HG02678 (cell line): Measurements from ENCODE around the gene TRIM40.
"Not testable (repeated sequence)": the region's sequence is repeated elsewhere in the genome, so short reads cannot be mapped to it uniquely, and the experiment has no call there.

Source experiments
- ATAC-seq: cut with Tn5 transposase; IDR thresholded peaks from one replicate; pipeline ENCODE4 v1.9.1; 2021; ENCODE audit warnings: mild to moderate bottlenecking, moderate library complexity; ENCODE audit not compliant: unreplicated experiment

Gene TRIM40

DNA sequence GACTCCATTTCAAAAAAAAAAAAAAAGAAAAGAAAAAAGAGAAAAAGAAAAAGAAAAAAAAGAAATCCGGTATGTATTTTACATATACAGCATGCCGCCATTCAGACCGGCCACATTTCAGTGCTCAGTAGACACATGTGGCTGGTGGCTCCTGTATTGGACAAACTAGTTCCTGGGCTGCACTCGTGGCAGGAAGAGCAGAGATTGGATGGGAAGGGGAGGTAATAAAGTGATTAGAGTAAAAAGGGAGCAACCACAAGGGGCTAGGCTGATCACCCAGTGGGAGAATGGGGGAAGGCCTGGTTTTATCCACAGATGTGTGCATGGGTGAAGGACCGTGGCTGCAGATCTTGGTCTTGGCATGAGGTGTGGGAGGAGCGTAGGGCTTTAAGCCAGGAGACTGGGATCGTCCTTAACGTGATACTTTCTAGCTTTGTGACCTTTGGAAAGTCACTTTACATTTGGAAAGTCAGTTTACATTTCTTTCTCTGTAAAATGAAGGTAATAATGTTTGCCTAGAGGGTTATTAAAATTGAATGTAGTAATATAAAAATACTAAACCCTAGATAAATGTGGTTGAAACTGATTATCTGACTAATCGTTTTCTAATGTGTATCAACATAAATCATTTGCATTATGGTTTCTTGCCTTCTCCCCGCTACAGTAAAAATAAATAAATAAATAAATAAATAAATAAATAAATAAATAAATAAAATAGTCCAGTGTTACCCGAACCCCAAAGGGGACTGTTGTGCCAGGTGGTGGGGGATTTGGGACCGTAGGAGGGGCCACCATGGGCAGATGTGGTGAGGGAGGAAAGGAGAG, 26.5 kb downstream of the TRIM40 start:
- no peak for ATAC-seq

DNA sequence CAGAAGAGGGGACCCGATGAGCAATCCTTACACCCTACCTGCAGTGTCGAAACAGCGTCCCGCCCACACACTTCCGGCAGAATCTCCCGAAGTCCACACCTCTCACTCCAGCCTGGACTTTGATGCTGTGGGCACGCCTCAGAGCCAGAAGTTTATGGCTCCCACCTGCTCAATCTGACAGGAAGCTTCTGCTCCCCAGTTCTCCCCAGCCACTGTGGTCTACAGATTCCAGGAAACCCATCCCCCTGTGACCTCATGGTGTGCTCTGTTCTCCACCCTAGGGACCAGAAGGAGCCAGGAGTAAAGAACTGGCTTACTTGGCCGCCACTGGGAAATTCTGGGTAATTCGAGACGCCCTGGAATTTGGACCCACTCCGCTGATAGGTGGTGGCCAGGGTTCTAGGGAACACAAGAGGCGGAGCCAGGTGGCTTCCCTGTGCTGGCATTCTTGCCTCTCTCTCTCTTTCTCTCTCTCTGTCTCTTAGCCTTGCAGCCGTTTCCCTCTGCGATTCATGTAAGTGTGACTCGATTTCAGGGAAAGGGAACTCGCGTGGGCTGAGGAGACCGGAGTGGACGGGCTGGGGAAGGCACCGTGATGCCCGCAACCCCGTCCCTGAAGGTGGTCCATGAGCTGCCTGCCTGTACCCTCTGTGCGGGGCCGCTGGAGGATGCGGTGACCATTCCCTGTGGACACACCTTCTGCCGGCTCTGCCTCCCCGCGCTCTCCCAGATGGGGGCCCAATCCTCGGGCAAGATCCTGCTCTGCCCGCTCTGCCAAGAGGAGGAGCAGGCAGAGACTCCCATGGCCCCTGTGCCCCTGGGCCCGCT, 27.4 kb downstream of the TRIM40 start, which contains the start of gene TRIM15:
TSS of gene TRIM15 (plus strand) at position 457 of the 828 bp plus-strand sequence. CDS start at position 596, 139 bp downstream.
- ATAC-seq = no peak

DNA sequence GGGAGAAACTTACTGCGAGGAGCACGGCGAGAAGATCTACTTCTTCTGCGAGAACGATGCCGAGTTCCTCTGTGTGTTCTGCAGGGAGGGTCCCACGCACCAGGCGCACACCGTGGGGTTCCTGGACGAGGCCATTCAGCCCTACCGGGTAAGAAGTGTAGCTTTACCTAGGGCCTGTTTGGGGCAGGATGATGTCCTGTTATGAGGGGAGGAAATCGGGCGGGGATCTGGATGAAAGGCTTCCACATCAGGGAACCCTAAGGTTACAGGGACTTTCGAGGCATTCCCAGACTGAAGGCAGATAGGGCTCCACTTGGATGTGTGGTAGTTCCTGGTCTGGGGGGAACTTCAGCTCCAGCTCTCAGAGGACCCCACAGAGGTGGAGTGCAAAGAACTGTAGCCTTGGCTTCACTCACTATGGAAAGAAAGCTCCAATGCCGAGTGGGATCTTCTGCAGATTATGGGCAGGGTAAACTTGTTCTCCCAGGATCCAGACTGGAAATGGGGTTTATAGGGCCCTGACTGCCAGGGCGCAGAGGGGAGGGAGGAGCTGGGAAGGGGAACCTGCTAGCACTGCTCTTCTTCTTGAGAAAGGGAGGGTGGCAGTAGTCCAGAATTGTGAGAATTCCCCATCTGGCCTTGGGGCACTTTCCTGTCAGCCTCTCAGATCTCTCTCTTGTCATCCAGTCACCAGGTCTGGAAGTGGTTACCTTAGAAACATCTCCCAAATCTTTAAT, 28.1 kb downstream of the TRIM40 start:
- ATAC-seq = no peak

DNA sequence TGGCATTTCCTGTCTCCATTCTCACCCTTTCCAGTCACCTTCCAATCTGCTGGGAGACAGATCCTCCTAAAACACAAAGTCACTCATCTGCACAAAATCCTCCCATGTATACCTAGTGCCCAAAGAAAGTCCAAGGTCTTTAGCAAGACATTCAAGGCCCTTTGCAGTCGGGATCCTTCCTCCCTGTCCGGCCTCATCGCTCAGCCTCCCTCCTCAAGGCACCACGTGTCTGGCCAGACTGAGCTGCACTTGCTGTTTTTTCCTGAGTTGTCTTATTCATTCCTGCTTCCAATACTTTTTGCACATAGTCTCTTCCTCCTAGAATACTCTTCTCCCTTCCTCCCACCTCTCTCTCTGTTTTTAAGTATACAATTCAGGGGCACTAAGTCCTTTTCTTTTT, 28.8 kb downstream of the TRIM40 start:
- no peak for ATAC-seq

DNA sequence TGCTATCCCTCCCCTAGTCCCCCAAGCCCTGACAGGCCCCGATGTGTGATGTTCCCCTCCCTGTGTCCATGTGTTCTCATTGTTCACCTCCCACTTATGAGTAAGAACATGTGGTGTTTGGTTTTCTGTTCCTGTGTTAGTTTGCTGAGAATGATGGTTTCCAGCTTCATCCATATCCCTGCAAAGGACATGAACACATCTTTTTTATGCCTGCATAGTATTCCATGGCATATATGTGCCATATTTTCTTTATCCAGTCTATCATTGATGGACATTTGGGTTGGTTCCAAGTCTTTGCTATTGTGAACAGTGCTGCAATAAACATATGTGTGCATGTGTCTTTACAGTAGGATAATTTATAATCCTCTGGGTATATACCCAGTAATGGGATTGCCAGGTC, 29.3 kb downstream of the TRIM40 start:
- ATAC-seq = not testable (repeated sequence)

DNA sequence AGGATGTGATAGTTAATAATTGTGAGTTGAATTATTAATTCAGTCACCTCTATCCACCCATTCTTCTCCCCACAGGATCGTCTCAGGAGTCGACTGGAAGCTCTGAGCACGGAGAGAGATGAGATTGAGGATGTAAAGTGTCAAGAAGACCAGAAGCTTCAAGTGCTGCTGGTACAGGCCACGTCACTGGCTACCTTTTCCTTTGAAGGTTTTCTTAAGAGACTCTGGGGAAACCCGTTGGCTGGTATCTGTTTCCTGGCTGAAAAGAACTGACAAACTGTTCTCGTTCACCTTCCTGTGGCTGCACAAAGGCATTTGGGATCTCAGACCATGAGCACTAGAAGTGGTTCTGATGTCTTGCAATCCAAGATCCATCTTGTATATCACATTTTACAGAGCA, 31.2 kb downstream of the TRIM40 start:
- no peak for ATAC-seq

DNA sequence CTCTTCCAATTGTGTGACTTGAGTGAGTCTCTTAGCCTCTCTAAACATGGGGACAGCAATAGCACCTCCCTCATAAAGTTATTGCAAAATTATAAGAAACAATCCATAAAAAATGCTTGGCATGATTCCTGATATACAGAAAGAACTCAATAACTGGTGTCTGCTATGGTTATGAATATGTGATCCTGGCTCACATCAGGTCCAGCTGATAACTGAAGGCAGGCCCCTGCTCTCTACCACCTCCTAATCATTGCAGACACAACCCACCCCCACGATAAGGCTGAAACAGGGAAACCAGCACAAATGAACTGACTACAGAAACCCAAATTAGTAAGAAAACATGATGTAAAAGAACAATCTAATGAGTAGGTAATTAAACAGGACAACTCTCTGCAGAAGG, 32.8 kb downstream of the TRIM40 start:
- ATAC-seq = no peak

DNA sequence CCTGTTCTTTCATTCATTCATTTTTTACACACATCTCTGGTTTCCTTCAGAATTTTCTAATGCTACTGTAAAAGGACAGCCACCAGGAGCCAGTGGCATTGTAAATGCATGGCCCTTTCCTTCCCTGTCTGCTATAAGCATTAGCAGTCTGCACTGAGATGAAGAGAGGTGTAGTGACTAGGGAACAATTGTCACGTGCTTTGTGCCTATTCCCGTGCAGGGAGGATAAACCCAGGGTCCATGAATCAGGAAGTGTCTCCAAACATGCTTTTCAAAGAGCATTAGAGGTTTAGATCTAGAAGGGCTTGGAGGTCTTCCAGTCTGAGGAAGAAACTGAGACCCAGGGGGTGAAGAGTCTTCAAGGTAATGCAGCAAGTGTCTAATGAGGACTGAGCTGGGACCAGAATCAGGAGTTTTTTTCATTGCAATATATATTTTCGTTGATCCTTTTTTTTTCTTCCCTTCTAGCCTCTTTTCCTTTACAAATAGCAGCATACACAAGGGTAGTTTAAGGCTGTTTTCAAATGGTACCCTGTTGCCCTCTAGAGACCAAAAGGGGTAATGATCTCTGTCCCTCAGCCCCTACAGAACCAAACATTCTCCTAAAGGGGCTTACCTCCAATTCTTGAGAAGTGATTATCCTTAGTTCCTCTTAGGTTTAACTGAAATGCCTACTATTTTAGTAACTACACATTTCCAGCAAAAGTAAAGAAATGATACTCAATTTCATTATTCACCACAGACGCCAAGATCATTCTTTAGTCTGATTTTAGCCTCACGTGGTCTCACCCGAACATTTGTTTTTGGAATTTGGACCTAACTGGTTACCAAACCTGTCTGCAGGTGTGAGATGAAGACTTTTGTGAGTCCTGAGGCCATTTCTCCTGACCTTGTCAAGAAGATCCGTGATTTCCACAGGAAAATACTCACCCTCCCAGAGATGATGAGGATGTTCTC, 34.0 kb downstream of the TRIM40 start:
- ATAC-seq = no peak

DNA sequence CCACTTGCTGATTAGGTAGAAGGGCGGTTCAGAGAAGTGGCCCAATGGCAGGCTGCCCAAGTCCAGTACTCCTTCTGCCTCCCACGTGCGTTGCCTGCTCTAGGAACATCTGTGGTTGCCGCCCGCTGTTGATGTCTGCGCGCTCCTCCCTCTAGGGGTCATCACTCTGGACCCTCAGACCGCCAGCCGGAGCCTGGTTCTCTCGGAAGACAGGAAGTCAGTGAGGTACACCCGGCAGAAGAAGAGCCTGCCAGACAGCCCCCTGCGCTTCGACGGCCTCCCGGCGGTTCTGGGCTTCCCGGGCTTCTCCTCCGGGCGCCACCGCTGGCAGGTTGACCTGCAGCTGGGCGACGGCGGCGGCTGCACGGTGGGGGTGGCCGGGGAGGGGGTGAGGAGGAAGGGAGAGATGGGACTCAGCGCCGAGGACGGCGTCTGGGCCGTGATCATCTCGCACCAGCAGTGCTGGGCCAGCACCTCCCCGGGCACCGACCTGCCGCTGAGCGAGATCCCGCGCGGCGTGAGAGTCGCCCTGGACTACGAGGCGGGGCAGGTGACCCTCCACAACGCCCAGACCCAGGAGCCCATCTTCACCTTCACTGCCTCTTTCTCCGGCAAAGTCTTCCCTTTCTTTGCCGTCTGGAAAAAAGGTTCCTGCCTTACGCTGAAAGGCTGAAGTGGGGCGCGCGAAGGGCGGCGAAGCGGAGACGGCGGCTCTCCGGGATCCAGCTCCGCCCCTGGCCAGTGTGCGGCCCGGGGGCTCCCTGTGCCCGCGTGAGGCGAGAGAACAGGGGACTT, 35.9 kb downstream of the TRIM40 start:
- ATAC-seq = no peak

DNA sequence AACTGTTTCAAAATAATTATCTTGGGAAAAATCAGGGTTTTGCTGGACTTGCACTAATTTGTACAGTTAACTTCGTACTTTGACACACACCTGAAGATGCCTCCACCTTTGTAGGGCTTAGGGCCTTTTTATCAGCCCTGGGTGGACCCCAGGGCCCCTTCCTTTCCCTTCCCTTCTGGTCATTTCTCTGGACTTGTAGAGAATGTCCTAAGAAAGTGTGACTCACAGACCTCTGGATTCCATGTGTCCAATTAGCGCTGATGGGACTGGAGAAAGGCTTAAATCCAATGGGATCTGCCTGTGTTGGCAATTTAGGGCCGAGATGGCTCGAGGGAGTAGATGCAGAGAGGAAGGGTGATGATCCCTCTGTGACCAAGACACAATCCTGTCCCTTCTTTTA, 36.7 kb downstream of the TRIM40 start:
- ATAC-seq = no peak

DNA sequence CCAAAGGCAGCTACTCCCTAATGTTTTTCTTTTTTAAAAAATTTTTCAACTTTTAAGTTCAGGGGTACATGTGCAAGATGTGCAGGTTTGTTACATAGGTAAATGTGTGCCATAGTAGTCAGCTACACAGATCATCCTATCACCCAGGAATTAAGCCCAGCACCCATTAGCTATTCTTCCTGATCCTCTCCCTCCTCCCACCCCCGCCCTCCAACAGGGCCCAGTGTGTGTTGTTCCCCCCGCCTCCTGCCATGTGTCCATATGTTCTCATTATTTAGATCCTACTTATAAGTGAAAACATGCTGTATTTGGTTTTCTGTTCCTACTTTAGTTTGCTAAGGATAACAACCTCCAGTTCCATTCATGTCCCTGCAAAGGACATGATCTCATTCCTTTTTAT, 39.8 kb downstream of the TRIM40 start:
- ATAC-seq = no peak

DNA sequence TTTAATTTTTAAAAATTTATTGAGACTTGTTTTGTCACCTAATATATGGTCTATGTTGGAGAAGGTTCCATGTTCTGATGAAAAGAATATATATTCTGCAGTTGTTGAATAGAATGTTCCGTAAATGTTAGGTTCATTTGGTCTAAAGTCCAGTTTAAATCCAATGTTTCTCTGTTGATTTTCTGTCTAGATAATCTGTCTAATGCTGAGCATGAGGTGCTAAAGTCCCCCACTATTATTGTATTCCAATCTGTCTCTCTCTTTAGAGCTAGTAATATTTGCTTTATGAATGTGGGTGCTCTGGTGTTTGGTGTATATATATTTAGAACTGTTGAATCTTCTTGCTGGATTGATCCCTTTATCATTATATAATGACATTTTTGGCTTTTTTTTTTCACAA, 42.9 kb downstream of the TRIM40 start:
- no peak for ATAC-seq

DNA sequence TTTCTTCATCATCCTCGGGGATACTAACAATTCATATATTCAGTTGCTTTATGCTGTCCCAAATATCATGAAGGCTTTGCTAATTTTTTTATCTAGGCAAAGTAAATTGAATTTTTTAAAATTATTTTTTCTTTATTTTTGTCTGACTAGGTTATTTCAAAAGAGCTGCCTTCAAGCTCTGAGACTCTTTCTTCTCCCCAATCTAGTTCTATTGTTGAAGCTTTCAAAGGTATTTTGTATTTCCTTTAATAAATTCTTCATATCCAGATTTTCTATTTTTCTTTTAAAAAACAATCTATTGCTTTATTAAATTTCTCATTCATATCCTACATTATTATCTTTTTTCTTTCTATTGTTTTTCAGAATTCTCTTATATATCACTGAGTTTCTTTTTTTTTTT, 44.2 kb downstream of the TRIM40 start:
- ATAC-seq = no peak

DNA sequence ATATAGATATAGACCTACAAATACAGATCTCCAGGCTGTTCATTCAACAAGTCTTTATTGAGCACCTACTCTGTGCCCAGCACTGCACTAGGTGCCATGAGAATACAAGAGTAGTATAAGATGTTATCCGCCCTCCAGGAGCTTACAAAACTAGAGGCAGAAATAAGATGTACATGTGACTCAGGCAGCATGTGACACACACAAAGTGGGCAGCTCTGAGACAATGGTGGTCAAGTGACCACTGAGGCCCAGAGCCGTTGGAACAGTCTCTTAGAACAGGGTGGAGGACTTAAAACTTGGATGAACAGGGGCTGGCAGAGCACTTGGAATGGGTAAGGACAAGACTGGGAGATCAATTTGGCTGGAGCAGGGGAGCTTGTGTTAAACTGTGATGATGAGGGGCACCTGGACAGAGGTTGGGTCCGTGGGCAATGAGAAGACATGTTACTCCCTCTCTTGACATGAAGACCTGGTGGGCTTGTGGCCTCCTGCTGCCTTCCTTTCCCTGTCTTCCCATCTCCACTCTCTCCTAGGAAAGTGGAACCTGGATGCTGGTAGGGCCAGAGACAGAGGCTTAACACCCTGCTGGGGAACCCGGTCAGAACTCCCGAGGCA, 48.6 kb downstream of the TRIM40 start:
- no peak for ATAC-seq

DNA sequence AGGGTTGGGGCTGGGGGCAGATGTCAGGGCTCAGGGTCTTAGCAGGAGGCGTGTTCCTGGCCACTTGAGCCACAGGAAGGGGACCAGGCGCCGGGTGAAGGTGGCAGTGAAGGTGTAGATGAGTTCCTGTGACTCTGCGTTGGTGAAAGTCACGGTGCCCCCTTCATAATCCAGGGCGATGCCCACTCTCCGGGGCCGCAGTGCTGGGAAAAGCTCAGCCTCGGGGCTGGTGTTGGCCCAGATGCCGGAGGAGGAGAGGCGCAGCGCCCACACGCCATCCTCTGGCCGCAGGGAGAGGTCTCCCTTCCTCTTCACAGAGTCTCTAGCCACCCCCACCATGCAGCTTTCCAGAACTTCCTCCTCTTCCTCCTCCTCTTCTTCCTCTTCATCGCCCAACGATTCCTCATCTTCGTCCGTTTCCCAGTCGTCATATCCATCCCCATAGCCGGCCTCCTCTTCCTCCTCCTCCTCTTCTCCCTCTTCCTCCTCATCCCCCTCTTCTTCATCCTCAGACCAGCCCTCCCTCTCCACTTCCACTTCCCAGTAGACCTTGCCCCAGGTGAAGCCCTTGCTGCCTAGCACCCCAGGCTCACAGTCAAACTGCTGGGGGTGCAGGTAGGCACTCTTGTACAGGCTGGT, 50.0 kb downstream of the TRIM40 start:
- ATAC-seq = no peak

DNA sequence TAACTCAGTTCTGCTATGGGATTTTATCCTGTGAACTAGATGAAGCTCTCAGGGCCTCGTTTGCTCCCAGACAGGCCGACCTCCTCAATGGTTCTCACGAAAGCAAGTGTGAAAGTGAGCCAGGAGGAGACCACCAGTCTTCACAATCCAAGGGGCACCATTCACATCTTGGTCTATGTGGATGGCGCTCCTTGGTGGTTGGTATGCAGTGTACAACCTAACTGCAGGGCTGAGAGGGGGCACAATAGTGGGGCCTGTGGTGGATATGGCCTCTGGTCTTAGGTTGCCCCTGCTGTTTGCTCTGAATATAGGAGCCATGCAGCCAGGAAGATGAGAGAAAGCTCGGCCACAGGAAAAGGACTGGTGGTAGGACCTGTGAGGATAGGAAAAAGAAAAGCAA, 52.6 kb downstream of the TRIM40 start:
- ATAC-seq = no peak

DNA sequence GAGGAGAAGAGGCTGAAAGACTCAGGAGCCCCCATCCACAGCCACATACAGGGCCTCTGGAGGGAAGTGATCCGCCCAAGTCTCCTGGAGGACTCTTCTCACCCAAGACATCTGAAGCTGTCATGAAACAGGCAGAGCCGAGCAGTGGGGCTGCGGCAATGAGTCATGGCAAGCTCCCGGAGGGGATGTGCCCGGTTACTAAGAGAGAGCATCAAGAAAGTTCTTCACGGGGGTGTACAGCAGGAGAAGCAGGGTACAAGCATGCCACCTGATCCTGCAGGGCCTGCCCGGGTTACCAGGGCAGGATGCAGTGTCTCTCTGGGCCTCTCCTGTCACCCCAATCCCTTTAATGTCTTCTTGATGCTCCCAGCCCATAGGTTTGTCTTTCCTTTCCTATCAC, 56.1 kb downstream of the TRIM40 start:
- ATAC-seq = no peak
